OCI-LY1 (cell line): ENCODE results near the gene MRPL43.
A peak's percentile ranks its signal among the peaks of the same experiment; 100 is the strongest.

Experiments
- H2AFZ ChIP-seq: fragments of 200-600 bp; sonication (generic), shearing (Covaris generic); 2 replicates; pipeline ENCODE4 v1.6.0; 2014; ENCODE audit warnings: antibody characterized with exemption, mild to moderate bottlenecking, low read length
- H3F3A ChIP-seq: fragments of 200-600 bp; sonication (generic), shearing (Covaris generic); 2 replicates; pipeline ENCODE4 v1.6.0; 2014; ENCODE audit warnings: mild to moderate bottlenecking, antibody characterized with exemption, low read length, moderate library complexity; ENCODE audit not compliant: insufficient read depth
- H3K27ac ChIP-seq: fragments of 200-600 bp; sonication (generic); 2 replicates; pipeline ENCODE4 v1.5.1; 2014; ENCODE audit warnings: low read length, mixed run types, mild to moderate bottlenecking, low read depth; ENCODE audit not compliant: poor library complexity, severe bottlenecking
- H3K27me3 ChIP-seq: fragments of 200-600 bp; sonication (generic); 2 replicates; pipeline ENCODE4 v1.6.0; 2014; ENCODE audit warnings: antibody characterized with exemption, mild to moderate bottlenecking, low read length, moderate library complexity; ENCODE audit not compliant: insufficient read depth
- H3K36me3 ChIP-seq: fragments of 200-600 bp; sonication (generic); 2 replicates; pipeline ENCODE4 v1.6.1; 2014; ENCODE audit warnings: mild to moderate bottlenecking, antibody characterized with exemption, low read length, moderate library complexity, mixed read lengths; ENCODE audit not compliant: insufficient read depth
- H3K4me1 ChIP-seq: fragments of 200-600 bp; sonication (generic); 2 replicates; pipeline ENCODE4 v1.5.1; 2014; ENCODE audit warnings: mild to moderate bottlenecking, low read length, moderate library complexity; ENCODE audit not compliant: insufficient read depth, severe bottlenecking
- H3K4me2 ChIP-seq: fragments of 200-600 bp; sonication (generic), shearing (Covaris generic); 2 replicates; pipeline ENCODE4 v1.6.1; 2014; ENCODE audit warnings: low read length
- H3K4me3 ChIP-seq: fragments of 200-600 bp; sonication (generic); 2 replicates; pipeline ENCODE4 v1.5.1; 2014; ENCODE audit warnings: low read length, low read depth, mild to moderate bottlenecking, mixed read lengths; ENCODE audit not compliant: poor library complexity, severe bottlenecking
- H3K79me2 ChIP-seq: fragments of 200-600 bp; shearing (Covaris generic); 2 replicates; pipeline ENCODE4 v1.6.1; 2016; ENCODE audit warnings: mixed run types, low read length, mixed read lengths; ENCODE audit not compliant: insufficient read depth
- H3K9ac ChIP-seq: fragments of 200-600 bp; sonication (generic), shearing (Covaris generic); 2 replicates; pipeline ENCODE4 v1.6.1; 2014; ENCODE audit warnings: mild to moderate bottlenecking, low read length, mixed read lengths
- H3K9me2 ChIP-seq: fragments of 200-600 bp; sonication (generic), shearing (Covaris generic); 2 replicates; pipeline ENCODE4 v1.6.1; 2014; ENCODE audit warnings: low read depth, mild to moderate bottlenecking, low read length, mixed read lengths
- H3K9me3 ChIP-seq: fragments of 200-600 bp; shearing (Covaris generic); 2 replicates; pipeline ENCODE4 v1.6.1; 2014; ENCODE audit warnings: low read length, mixed read lengths
- H4K20me1 ChIP-seq: fragments of 200-600 bp; sonication (generic), shearing (Covaris generic); 2 replicates; pipeline ENCODE4 v1.6.0; 2016; ENCODE audit warnings: mild to moderate bottlenecking, low read length; ENCODE audit not compliant: insufficient read depth
- EZH2 ChIP-seq: fragments of 200-600 bp; sonication (generic), shearing (Covaris generic); IDR thresholded peaks from 2 replicates; pipeline ENCODE4 v1.8.0; 2017; ENCODE audit warnings: borderline replicate concordance, mixed run types, mild to moderate bottlenecking, antibody characterized with exemption, low read length, moderate library complexity, mixed read lengths
- TF ChIP-seq, protein P1 (sequence below): fragments of 200-600 bp; sonication (generic), shearing (Covaris generic); IDR thresholded peaks from 2 replicates; pipeline ENCODE4 v1.5.1; 2017; ENCODE audit warnings: mild to moderate bottlenecking, antibody characterized with exemption, low read length, moderate library complexity, mixed read lengths

The MRPL43 gene

DNA sequence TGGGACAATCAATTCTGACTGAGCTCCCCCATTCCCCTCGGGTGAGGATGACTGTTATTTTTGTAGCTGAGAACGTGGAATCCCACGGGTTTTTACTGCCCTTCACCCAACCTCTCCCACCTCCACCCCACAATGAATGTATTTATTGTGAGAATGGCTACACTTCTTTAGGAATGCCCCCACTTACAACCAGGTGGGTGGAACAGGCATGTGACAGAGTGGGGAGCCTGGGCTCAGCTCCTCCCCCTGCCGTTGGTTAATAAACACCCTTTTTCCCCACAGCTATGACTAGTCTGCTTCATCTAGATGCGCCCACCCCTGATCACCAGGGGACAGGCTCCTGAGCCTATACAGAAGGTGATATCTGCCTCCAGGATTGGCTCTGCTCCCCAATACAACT lies 2.0 kb downstream of the MRPL43 start:
- Histone ChIP-seq H4K20me1 (no peaks in the 10 kb centered on the region), H3K9ac (no peak overlapping the region), H3K36me3 (peaks cover 18% of the 10 kb centered on the region), H2AFZ (no peak overlapping the region), H3K27me3 (no peaks in the 10 kb centered on the region), H3F3A (no peaks in the 10 kb centered on the region), H3K4me2 (peak overlapping the region; percentile 95; the same call in 1 of the 2 replicates), H3K79me2 (peaks cover 15% of the 10 kb centered on the region), H3K27ac (no peak overlapping the region), H3K4me3 (no peak overlapping the region), H3K4me1 (peaks cover 16% of the 10 kb centered on the region), H3K9me2 (no peaks in the 10 kb centered on the region), H3K9me3 (no peaks in the 10 kb centered on the region)
- no peak for TF ChIP-seq EZH2
- TF ChIP-seq, protein P1, sequence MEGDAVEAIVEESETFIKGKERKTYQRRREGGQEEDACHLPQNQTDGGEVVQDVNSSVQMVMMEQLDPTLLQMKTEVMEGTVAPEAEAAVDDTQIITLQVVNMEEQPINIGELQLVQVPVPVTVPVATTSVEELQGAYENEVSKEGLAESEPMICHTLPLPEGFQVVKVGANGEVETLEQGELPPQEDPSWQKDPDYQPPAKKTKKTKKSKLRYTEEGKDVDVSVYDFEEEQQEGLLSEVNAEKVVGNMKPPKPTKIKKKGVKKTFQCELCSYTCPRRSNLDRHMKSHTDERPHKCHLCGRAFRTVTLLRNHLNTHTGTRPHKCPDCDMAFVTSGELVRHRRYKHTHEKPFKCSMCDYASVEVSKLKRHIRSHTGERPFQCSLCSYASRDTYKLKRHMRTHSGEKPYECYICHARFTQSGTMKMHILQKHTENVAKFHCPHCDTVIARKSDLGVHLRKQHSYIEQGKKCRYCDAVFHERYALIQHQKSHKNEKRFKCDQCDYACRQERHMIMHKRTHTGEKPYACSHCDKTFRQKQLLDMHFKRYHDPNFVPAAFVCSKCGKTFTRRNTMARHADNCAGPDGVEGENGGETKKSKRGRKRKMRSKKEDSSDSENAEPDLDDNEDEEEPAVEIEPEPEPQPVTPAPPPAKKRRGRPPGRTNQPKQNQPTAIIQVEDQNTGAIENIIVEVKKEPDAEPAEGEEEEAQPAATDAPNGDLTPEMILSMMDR = no peak

GRCh38 chr10:100984672-100985177 lies 2.6 kb downstream of the MRPL43 start:
- peaks cover 12% of the 10 kb centered on the region for H3K36me3 ChIP-seq
- H3K4me2 ChIP-seq = no peak overlapping the region
- TF ChIP-seq, protein P1 = no peak
- TF ChIP-seq EZH2 = no peak
- H3K4me3 ChIP-seq = no peak overlapping the region
- no peak overlapping the region for H2AFZ ChIP-seq
- H3K9me3 ChIP-seq = no peaks in the 10 kb centered on the region
- H3K9me2 ChIP-seq = no peaks in the 10 kb centered on the region
- H3K4me1 ChIP-seq = peaks cover 16% of the 10 kb centered on the region
- H3K79me2 ChIP-seq = peaks cover 15% of the 10 kb centered on the region
- no peaks in the 10 kb centered on the region for H4K20me1 ChIP-seq
- no peaks in the 10 kb centered on the region for H3K27me3 ChIP-seq
- no peak overlapping the region for H3K9ac ChIP-seq
- H3F3A ChIP-seq = no peaks in the 10 kb centered on the region
- H3K27ac ChIP-seq = no peak overlapping the region

GRCh38 chr10:100983868-100984671 lies 3.2 kb downstream of the MRPL43 start:
- no peak overlapping the region for H3K27ac ChIP-seq
- H3K4me2 ChIP-seq = no peak overlapping the region
- no peak overlapping the region for H2AFZ ChIP-seq
- H3K9me2 ChIP-seq = no peaks in the 10 kb centered on the region
- H3K9me3 ChIP-seq = no peaks in the 10 kb centered on the region
- no peaks in the 10 kb centered on the region for H4K20me1 ChIP-seq
- peaks cover 5% of the 10 kb centered on the region; the same call in 1 of the 2 replicates for H3K36me3 ChIP-seq
- H3K79me2 ChIP-seq = peaks cover 15% of the 10 kb centered on the region
- TF ChIP-seq, protein P1 = no peak
- no peak for TF ChIP-seq EZH2
- no peaks in the 10 kb centered on the region for H3K27me3 ChIP-seq
- no peak overlapping the region for H3K4me3 ChIP-seq
- no peaks in the 10 kb centered on the region for H3F3A ChIP-seq
- no peak overlapping the region for H3K9ac ChIP-seq
- peaks cover 16% of the 10 kb centered on the region for H3K4me1 ChIP-seq
